ENCODE measurements around the gene KCNQ2.

KCNQ2 gene

GRCh38 chr20:63508072-63508768 lies 35.8 kb upstream of the KCNQ2 start:
- Histone ChIP-seq H3K27me3 (ENCODE audit: control insufficient read depth, insufficient read depth, low read length) (no peaks in the 10 kb centered on the region), H3K4me3 (ENCODE audit: low read length) (no peak overlapping the region), H3K27ac (ENCODE audit: low read depth, low read length) (no peak overlapping the region), H3K9ac (ENCODE audit: low read length) (no peak overlapping the region), H3K36me3 (ENCODE audit: control insufficient read depth, insufficient read depth, low read length) (no peaks in the 10 kb centered on the region), H3K4me1 (ENCODE audit: control insufficient read depth, insufficient read depth, low read length) (no peaks in the 10 kb centered on the region)

DNA sequence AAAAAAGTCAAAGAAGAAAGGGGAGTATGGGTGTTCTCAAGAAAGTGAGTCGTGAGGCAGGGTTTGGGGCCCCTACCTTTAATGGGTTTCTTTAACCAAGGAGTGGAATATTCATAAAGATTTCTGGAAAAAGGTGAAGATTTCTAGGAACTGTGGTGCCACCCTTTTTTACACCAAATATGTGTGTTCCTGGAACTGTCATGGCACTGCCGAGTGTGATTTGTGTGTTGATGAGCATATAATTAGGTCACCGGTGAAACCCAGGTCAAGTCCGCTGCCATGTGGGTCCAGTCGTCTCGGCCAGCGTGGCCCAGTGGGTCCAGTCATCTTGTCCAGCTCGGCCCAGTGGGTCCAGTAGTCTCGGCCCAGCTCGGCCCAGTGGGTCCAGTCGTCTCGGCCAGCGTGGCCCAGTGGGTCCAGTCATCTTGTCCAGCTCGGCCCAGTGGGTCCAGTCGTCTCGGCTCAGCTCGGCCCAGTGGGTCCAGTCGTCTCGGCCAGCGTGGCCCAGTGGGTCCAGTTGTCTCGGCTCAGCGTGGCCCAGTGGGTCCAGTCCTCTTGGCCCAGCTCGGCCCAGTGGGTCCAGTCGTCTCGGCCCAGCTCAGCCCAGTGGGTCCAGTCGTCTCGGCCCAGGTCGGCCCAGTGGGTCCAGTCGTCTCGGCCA lies 34.8 kb upstream of the KCNQ2 start:
- Histone ChIP-seq H3K4me3 (ENCODE audit: low read length) (no peak overlapping the region), H3K36me3 (ENCODE audit: control insufficient read depth, insufficient read depth, low read length) (no peaks in the 10 kb centered on the region), H3K4me1 (ENCODE audit: control insufficient read depth, insufficient read depth, low read length) (no peaks in the 10 kb centered on the region), H3K27me3 (ENCODE audit: control insufficient read depth, insufficient read depth, low read length) (peaks cover 5% of the 10 kb centered on the region), H3K27ac (ENCODE audit: low read depth, low read length) (no peak overlapping the region), H3K9ac (ENCODE audit: low read length) (no peak overlapping the region)

DNA sequence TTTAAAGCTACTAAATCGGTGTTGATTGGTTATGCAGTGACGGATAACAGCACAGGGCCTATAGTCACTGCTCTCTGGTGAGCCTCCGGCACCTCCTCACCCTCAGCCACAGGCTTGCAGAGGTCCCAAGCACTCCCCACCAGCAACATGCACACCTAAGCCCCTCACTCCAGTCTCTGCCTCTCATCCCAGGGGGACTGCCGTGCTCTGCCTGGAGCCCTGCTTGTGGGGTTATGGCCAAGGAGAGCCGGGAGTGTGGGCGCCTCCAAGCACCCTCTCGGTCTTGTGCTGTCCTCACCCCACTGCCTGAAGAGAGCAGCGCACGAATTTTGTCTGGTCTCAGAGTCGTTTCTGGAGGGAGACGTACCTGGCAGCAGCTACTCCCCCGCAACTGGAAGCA lies 33.3 kb upstream of the KCNQ2 start:
- Histone ChIP-seq H3K9ac (ENCODE audit: low read length) (no peak overlapping the region), H3K4me3 (ENCODE audit: low read length) (no peak overlapping the region), H3K27me3 (ENCODE audit: control insufficient read depth, insufficient read depth, low read length) (peaks cover 5% of the 10 kb centered on the region), H3K4me1 (ENCODE audit: control insufficient read depth, insufficient read depth, low read length) (no peaks in the 10 kb centered on the region), H3K27ac (ENCODE audit: low read depth, low read length) (no peak overlapping the region), H3K36me3 (ENCODE audit: control insufficient read depth, insufficient read depth, low read length) (no peaks in the 10 kb centered on the region)

GRCh38 chr20:63505281-63505680 lies 32.8 kb upstream of the KCNQ2 start:
- H3K4me3 ChIP-seq (ENCODE audit: low read length) = no peak overlapping the region

GRCh38 chr20:63504642-63505041 lies 32.2 kb upstream of the KCNQ2 start:
- Histone ChIP-seq H3K4me1 (ENCODE audit: control insufficient read depth, insufficient read depth, low read length) (no peaks in the 10 kb centered on the region), H3K4me3 (ENCODE audit: low read length) (no peak overlapping the region), H3K27me3 (ENCODE audit: control insufficient read depth, insufficient read depth, low read length) (peaks cover 8% of the 10 kb centered on the region), H3K36me3 (ENCODE audit: control insufficient read depth, insufficient read depth, low read length) (no peaks in the 10 kb centered on the region), H3K9ac (ENCODE audit: low read length) (no peak overlapping the region), H3K27ac (ENCODE audit: low read depth, low read length) (no peak overlapping the region)

More at GRCh38 chr20:63505281-63505680, 32.8 kb upstream of the KCNQ2 start:
- Histone ChIP-seq H3K27ac (ENCODE audit: low read depth, low read length) (no peak overlapping the region), H3K4me1 (ENCODE audit: control insufficient read depth, insufficient read depth, low read length) (no peaks in the 10 kb centered on the region), H3K27me3 (ENCODE audit: control insufficient read depth, insufficient read depth, low read length) (peaks cover 6% of the 10 kb centered on the region), H3K9ac (ENCODE audit: low read length) (no peak overlapping the region), H3K36me3 (ENCODE audit: control insufficient read depth, insufficient read depth, low read length) (no peaks in the 10 kb centered on the region)

GRCh38 chr20:63503524-63503923 lies 31.1 kb upstream of the KCNQ2 start:
- no peaks in the 10 kb centered on the region for H3K4me1 ChIP-seq (ENCODE audit: control insufficient read depth, insufficient read depth, low read length)
- no peak overlapping the region for H3K9ac ChIP-seq (ENCODE audit: low read length)
- H3K27me3 ChIP-seq (ENCODE audit: control insufficient read depth, insufficient read depth, low read length) = peaks cover 13% of the 10 kb centered on the region
- no peaks in the 10 kb centered on the region for H3K36me3 ChIP-seq (ENCODE audit: control insufficient read depth, insufficient read depth, low read length)
- H3K4me3 ChIP-seq (ENCODE audit: low read length) = no peak overlapping the region
- no peak overlapping the region for H3K27ac ChIP-seq (ENCODE audit: low read depth, low read length)

GRCh38 chr20:63502671-63503172 lies 30.3 kb upstream of the KCNQ2 start:
- Histone ChIP-seq H3K27ac (ENCODE audit: low read depth, low read length) (no peak overlapping the region), H3K4me1 (ENCODE audit: control insufficient read depth, insufficient read depth, low read length) (no peaks in the 10 kb centered on the region), H3K9ac (ENCODE audit: low read length) (no peak overlapping the region), H3K27me3 (ENCODE audit: control insufficient read depth, insufficient read depth, low read length) (peaks cover 15% of the 10 kb centered on the region), H3K36me3 (ENCODE audit: control insufficient read depth, insufficient read depth, low read length) (no peaks in the 10 kb centered on the region), H3K4me3 (ENCODE audit: low read length) (no peak overlapping the region)

- Histone ChIP-seq H3K27me3 (ENCODE audit: control insufficient read depth, insufficient read depth, low read length) (peaks cover 22% of the 10 kb centered on the region), H3K4me1 (ENCODE audit: control insufficient read depth, insufficient read depth, low read length) (no peaks in the 10 kb centered on the region), H3K36me3 (ENCODE audit: control insufficient read depth, insufficient read depth, low read length) (no peaks in the 10 kb centered on the region), H3K4me3 (ENCODE audit: low read length) (no peak overlapping the region), H3K9ac (ENCODE audit: low read length) (no peak overlapping the region), H3K27ac (ENCODE audit: low read depth, low read length) (no peak overlapping the region)
Measured at GRCh38 chr20:63501818-63502670, 29.6 kb upstream of the KCNQ2 start.

GRCh38 chr20:63500902-63501817 lies 28.7 kb upstream of the KCNQ2 start:
- Histone ChIP-seq H3K27ac (ENCODE audit: low read depth, low read length) (no peak overlapping the region), H3K4me3 (ENCODE audit: low read length) (no peak overlapping the region), H3K36me3 (ENCODE audit: control insufficient read depth, insufficient read depth, low read length) (no peaks in the 10 kb centered on the region), H3K27me3 (ENCODE audit: control insufficient read depth, insufficient read depth, low read length) (peaks cover 25% of the 10 kb centered on the region), H3K4me1 (ENCODE audit: control insufficient read depth, insufficient read depth, low read length) (no peaks in the 10 kb centered on the region), H3K9ac (ENCODE audit: low read length) (no peak overlapping the region)

GRCh38 chr20:63500151-63500901 lies 27.9 kb upstream of the KCNQ2 start:
- no peak overlapping the region for H3K27ac ChIP-seq (ENCODE audit: low read depth, low read length)
- H3K36me3 ChIP-seq (ENCODE audit: control insufficient read depth, insufficient read depth, low read length) = no peaks in the 10 kb centered on the region
- H3K9ac ChIP-seq (ENCODE audit: low read length) = no peak overlapping the region
- no peaks in the 10 kb centered on the region for H3K4me1 ChIP-seq (ENCODE audit: control insufficient read depth, insufficient read depth, low read length)
- H3K27me3 ChIP-seq (ENCODE audit: control insufficient read depth, insufficient read depth, low read length) = peaks cover 25% of the 10 kb centered on the region
- H3K4me3 ChIP-seq (ENCODE audit: low read length) = no peak overlapping the region

DNA sequence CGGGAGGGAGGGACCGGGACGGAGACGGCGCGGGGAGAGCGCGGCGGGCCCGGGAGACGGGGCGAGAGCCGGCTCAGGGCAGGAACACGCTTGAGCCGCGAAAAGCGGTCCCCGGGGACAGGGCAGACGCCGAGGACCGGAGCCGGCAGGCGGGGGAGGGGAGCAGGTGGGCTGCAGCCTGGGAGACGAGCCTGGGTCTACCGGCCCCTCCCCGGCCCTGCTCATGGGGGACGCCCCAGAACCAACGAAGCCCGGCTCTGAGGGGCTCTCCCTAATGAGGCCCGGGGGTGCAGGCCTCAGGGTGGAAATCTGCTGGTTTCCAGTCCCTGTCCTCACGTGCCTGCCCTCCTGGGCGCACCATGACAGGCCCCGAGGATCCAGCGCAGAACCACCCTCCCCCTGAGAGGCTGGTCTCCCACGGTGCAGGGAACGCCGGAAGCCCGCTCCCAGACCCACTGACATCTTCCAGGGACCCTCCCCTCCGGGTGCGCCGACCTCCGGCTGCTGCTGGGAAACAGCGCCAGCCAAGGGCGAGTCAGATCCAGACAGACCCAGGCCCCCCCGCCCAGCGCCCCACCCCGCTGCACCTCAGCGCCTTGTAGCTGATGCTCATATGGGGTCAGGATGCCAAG lies 27.0 kb upstream of the KCNQ2 start:
- peak overlapping the region; percentile 3 for H3K4me3 ChIP-seq (ENCODE audit: low read length)
- no peak overlapping the region for H3K9ac ChIP-seq (ENCODE audit: low read length)
- peaks cover 25% of the 10 kb centered on the region for H3K27me3 ChIP-seq (ENCODE audit: control insufficient read depth, insufficient read depth, low read length)
- H3K27ac ChIP-seq (ENCODE audit: low read depth, low read length) = no peak overlapping the region
- H3K36me3 ChIP-seq (ENCODE audit: control insufficient read depth, insufficient read depth, low read length) = no peaks in the 10 kb centered on the region
- no peaks in the 10 kb centered on the region for H3K4me1 ChIP-seq (ENCODE audit: control insufficient read depth, insufficient read depth, low read length)
